ENCODE measurements around the gene STAB1. TPM values are rescaled to one million over a fixed set of nuclear protein-coding genes. Genes with fewer than 3 reads are reported as not detected.

STAB1 gene
- total RNA-seq, 3 donors from 2014 or later (not counting 1 experiment from before 2014, with no cell fraction given): 1.8 to 26.5 (median 5.9) TPM

- no peaks in the 10 kb centered on the region for H3K9me3 ChIP-seq (ENCODE audit: control insufficient read depth, insufficient read depth, low read length)
- H3K27me3 ChIP-seq (ENCODE audit: control insufficient read depth, insufficient read depth, low read length): no peaks in the 10 kb centered on the region
- Mint-ChIP-seq H3K36me3 (no peaks in the 10 kb centered on the region), H3K4me3 (no peak overlapping the region), H3K27me3 (ENCODE audit: low read depth in 2 of 2) (no peaks in the 10 kb centered on the region), H3K27ac (no peak overlapping the region), H3K9me3 (no peaks in the 10 kb centered on the region), H3K4me1 (peaks cover 4 to 14% of the 10 kb centered on the region in 2 donors)
- intact Hi-C loops (cut with micrococcal nuclease): no loop called here
- H3K4me3 ChIP-seq (ENCODE audit: low read length): no peak overlapping the region
- no peak for DNase-seq
- TF ChIP-seq CTCF (IDR thresholded peaks at IDR 0.05): no peak
- H3K4me1 ChIP-seq (ENCODE audit: control insufficient read depth, insufficient read depth, low read length): peaks cover 18% of the 10 kb centered on the region
- no peaks in the 10 kb centered on the region for H3K36me3 ChIP-seq (ENCODE audit: control insufficient read depth, insufficient read depth, low read length)
- no peak for ATAC-seq
- 91% methylated on average over 12 of the region's 12 CpGs for WGBS (ENCODE audit: insufficient coverage)
- no peak overlapping the region for H3K27ac ChIP-seq (ENCODE audit: low read length)
Observed at GRCh38 chr3:52529376-52530333, 34.5 kb downstream of the STAB1 start.

GRCh38 chr3:52530918-52531826 lies 36.0 kb downstream of the STAB1 start:
- H3K27me3 ChIP-seq (ENCODE audit: control insufficient read depth, insufficient read depth, low read length): no peaks in the 10 kb centered on the region
- peak in 1 of 2 donors; percentile 11 for DNase-seq
- intact Hi-C loops (cut with micrococcal nuclease): no loop called here
- Mint-ChIP-seq H3K36me3 (no peaks in the 10 kb centered on the region), H3K9me3 (no peaks in the 10 kb centered on the region), H3K4me1 (peaks cover 9 to 19% of the 10 kb centered on the region in 2 donors), H3K27me3 (ENCODE audit: low read depth in 2 of 2) (no peaks in the 10 kb centered on the region), H3K4me3 (no peak overlapping the region), H3K27ac (no peak overlapping the region)
- no peak overlapping the region for H3K27ac ChIP-seq (ENCODE audit: low read length)
- no peak overlapping the region for H3K4me3 ChIP-seq (ENCODE audit: low read length)
- H3K4me1 ChIP-seq (ENCODE audit: control insufficient read depth, insufficient read depth, low read length): peaks cover 22% of the 10 kb centered on the region
- no peaks in the 10 kb centered on the region for H3K36me3 ChIP-seq (ENCODE audit: control insufficient read depth, insufficient read depth, low read length)
- ATAC-seq: no peak
- no peak for TF ChIP-seq CTCF (IDR thresholded peaks at IDR 0.05)
- H3K9me3 ChIP-seq (ENCODE audit: control insufficient read depth, insufficient read depth, low read length): no peaks in the 10 kb centered on the region
- WGBS (ENCODE audit: insufficient coverage): 87% methylated on average over 10 of the region's 10 CpGs

- peak overlapping the region; percentile 85 for H3K4me3 Mint-ChIP-seq
- peaks cover 17 to 27% of the 10 kb centered on the region in 2 donors for H3K4me1 Mint-ChIP-seq
- no peaks in the 10 kb centered on the region for H3K9me3 ChIP-seq (ENCODE audit: control insufficient read depth, insufficient read depth, low read length)
- TF ChIP-seq CTCF (IDR thresholded peaks at IDR 0.05): no peak
- no peaks in the 10 kb centered on the region for H3K36me3 ChIP-seq (ENCODE audit: control insufficient read depth, insufficient read depth, low read length)
- H3K27me3 Mint-ChIP-seq (ENCODE audit: low read depth in 2 of 2): no peaks in the 10 kb centered on the region
- 90% methylated on average over 14 of the region's 14 CpGs for WGBS (ENCODE audit: insufficient coverage)
- DNase-seq (peak in 1 of 2 donors; percentile 13), ATAC-seq (no peak)
- no peak overlapping the region for H3K4me3 ChIP-seq (ENCODE audit: low read length)
- H3K9me3 Mint-ChIP-seq: no peaks in the 10 kb centered on the region
- no peaks in the 10 kb centered on the region for H3K36me3 Mint-ChIP-seq
- H3K27ac Mint-ChIP-seq: peak overlapping the region in 1 of 2 donors; percentile 75
- peaks cover 25% of the 10 kb centered on the region for H3K4me1 ChIP-seq (ENCODE audit: control insufficient read depth, insufficient read depth, low read length)
- intact Hi-C loops (cut with micrococcal nuclease): no loop called here
- H3K27ac ChIP-seq (ENCODE audit: low read length): no peak overlapping the region
- no peaks in the 10 kb centered on the region for H3K27me3 ChIP-seq (ENCODE audit: control insufficient read depth, insufficient read depth, low read length)
Observed at GRCh38 chr3:52531860-52532516, 36.9 kb downstream of the STAB1 start.

Data from natural killer cell (primary cell).